Right lobe of liver (tissue), 4 donors: ENCODE results near the gene COPS6.

Experiments
- CTCF ChIP-seq, 4 donors: fragments of 200-600 bp in 3 of 4; fragments of 450-650 bp in 1 of 4; IDR thresholded peaks; one replicate each; pipeline versions ENCODE4 v1.5.1 to v1.8.0; 2016 to 2022; ENCODE audit warnings: antibody characterized with exemption in 4 of 4, mild to moderate bottlenecking in 2 of 4
- POLR2A ChIP-seq: fragments of 450-650 bp; IDR thresholded peaks from one replicate; pipeline ENCODE4 v1.6.1; 2017; ENCODE audit warnings: antibody characterized with exemption, mild to moderate bottlenecking
- donor health status: DM: no; HTN: no; CAD: no.
- donor health status: DM: no; HTN: no; CAD: no.
- donor health status: DM: no; HTN: yes; CAD: no.

- TF ChIP-seq CTCF (IDR thresholded peaks at IDR 0.05), result no peak
- TF ChIP-seq POLR2A, result no peak
Observed at GRCh38 chr7:100091411-100092181, 2.8 kb downstream of the COPS6 start.
